Urothelium cell line (cell line): Measurements from ENCODE around the gene PITHD1.
"Not testable (repeated sequence)": the region's sequence is repeated elsewhere in the genome, so short reads cannot be mapped to it uniquely, and the experiment has no call there.

Experiments used
- DNase-seq: peaks from one replicate; pipeline ENCODE4 v3.0.0; 2011; ENCODE audit warnings: low spot score, mixed read lengths
- FAIRE-seq: peaks from 2 replicates; lab custom pipeline; 2011; peaks lifted over from hg19 to GRCh38; lab: Jason Lieb, UNC

Gene PITHD1

DNA sequence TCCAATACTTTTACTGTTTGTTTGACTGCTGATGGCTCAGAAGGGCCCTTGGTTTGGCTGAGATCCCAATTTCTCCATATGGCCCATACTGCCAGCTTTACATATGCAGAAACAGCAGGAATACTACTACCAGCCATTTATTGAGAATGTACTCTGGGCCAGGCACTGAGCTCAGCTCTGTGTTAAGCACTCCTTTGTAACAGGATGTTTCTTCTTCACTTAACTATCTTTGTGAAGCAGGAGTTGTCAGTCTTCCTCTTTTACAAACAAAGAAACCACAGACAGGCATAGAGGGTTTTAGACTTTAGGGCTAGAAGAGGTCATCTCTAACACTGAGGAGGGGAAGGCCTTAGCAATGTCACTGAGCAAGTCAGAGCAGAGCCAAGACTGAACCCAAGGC lies 38.7 kb downstream of the PITHD1 start:
- FAIRE-seq (no peak), DNase-seq (no peak)

DNA sequence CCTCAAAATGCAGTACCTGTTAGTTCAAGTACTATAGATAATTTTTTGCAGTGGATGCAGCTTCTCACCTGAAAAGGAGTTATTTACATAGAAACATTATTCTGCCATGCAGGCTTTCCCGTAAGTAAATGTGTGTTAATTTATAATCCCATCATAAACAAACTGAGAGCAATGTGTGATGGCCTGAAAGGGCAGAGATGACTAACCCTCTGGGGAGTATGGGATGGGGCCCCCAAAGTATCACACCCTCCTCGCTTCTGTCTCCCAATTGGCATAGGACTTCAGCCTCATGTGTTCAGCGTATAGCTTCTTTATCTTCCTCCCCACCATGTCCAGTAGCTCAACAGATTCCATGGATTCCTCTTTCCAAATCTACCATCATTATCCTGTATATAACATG lies 39.4 kb downstream of the PITHD1 start:
- no peak for DNase-seq
- no peak for FAIRE-seq

DNA sequence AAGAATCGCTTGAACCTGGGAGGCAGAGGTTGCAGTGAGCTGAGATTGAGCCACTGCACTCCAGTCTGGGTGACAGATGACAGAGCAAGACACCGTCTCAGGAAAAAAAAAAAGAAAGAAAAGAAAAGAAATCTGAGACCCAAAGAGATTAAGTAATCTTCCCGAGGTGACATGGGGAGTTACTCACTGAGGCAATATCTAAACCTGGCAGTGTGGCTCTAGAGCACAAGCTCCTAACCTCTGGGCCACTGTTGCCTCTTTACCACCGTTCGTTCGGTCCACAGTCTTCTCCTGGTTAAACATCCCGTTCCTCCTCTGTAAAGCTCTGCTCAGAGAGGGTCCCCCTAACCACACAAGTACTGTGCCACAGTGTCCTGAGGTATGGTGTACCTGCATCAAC lies 45.5 kb downstream of the PITHD1 start:
- DNase-seq, result no peak
- FAIRE-seq, result no peak

DNA sequence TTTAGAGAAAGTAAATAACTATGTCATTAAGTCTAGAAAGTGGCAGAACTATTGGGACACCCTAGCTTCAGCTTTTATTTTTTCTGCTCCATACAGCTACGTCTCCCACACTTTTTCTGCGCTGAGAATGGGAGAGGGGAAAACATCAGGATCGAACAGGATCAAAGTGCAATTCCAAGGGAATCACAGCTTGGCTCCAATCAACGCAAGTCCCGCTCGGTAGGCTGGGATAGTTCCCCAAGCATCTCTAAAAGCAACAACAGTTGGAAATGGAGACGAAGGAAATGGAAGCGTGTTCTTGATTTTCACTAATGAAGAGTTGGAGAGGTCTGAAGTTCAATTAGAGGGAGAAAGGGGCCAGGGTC lies 46.5 kb downstream of the PITHD1 start:
- FAIRE-seq, result no peak
- no peak for DNase-seq

DNA sequence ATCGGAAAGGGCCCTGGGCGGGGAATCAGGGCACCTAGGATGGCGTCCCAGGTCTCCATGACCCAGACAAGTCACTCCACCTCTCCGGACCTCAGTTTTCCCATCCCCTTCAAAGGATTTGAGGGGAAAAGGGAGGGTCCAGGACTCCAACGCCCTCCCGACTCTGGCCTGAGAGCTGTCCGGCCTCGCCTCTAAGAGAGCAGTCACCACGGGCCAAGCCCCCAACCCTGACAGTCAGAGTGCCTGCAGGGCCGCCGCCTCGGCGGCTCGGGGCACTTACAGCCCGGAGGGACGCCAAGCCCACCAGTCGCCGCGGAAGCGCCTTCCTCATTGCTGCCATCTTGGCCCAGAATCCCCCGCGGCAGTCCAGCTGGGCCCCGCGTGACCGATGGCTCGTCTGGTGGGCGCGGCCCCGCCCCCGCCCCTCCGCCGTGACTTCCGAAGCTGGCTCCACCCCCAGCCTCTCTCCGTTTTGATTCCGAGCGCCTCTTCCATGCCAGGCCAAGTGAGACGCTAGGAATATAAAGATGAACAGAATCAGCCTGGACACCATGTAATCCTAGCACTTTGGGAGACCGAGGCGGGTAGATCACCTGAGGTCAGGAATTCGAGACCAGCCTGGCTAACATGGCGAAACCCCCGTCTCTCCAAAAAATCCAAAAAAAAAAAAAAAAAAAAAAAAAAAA lies 47.0 kb downstream of the PITHD1 start, which contains the start of gene HMGCL:
Gene HMGCL (minus strand): TSS at position 354 of the 686 bp plus-strand sequence. CDS start 14 bp downstream, at position 340.
- FAIRE-seq (no peak), DNase-seq (peak; percentile 95)

DNA sequence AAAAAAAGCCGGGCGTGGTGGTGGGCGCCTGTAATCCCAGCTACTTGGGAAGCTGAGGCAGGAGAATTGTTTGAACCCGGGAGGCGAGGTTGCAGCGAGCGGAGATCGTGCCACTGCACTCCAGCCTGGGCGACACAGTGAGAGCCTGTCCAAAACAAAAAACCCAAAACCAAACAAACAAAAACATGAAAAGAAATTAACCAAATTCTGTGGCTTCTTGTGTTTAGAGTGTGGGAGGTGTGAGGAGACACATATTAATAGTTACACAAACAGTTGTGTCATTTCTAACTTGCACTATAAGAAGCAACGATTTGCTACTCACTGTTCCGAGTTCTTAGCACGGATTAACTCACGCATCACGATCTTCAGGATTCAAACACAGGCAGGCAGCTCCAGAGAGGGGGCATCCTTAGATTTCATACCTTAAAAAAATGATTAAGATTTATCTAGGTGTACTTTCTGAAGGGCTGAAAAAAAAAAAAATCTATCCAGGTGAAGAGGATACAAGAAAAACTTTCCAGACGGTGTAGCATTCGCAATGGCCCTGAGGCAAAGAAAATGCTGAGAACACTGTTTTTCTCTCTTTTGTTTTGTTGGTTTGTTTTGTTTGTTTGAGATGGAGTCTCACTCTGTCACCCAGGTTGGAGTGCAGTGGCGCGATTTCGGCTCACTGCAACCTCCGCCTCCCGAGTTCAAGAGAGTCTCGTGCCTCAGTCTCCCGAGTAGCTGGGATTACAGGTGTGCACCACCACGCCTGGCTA lies 47.7 kb downstream of the PITHD1 start:
- no peak for FAIRE-seq
- DNase-seq, result no peak

DNA sequence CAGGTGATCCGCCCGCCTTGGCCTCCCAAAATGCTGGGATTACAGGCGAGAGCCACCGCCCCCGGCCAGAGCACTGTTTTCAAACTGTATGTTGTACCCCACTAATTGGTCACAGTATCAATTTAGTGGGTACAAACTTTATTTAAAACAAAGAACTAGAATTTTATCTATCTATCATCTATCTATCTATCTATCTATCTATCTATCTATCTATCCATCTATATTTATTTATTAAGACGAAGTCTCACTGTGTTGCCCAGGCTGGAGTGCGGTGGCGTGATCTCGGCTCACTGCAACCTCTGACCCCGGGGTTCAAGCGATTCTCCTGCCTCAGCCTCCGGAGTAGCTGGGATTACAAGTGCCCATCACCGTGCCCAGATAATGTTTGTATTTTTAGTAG lies 48.4 kb downstream of the PITHD1 start:
- not testable (repeated sequence) for FAIRE-seq, DNase-seq

DNA sequence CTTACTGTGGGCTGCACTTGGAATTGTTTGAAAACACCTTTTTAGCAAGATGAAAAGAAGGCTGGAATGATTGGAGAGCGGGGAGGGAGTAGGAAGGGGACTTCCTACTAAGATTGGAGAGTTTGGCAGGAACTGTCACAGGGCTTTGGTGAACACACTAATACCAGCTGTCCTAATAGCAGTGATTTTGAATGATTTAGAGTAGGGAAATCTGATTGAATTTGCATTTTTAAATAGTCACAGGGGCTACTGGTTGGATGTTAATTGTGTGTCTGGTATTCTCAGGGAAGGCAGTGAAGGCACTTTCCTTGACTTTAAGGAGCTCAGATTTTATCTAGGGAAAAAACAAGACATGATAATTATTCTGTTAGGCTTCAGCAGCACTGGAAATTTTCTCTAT lies 49.5 kb downstream of the PITHD1 start:
- DNase-seq, result no peak
- no peak for FAIRE-seq

DNA sequence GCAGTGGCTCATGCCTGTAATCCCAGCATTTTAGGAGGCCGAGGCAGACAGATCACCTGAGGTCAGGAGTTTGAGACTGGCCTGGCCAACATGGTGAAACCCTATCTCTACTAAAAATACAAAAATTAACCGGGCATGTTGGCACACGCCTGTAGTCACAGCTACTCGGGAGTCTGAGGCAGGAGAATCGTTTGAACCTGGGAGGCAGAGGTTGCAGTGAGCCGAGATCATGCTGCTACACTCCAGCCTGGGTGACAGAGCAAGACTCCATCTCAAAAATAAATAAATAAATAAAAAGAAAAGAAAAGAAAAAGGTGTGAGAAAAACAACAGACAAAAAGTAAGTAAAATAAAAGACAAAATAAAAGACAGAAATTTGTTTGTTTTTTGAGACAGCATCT lies 55.9 kb downstream of the PITHD1 start:
- FAIRE-seq, DNase-seq: not testable (repeated sequence)

DNA sequence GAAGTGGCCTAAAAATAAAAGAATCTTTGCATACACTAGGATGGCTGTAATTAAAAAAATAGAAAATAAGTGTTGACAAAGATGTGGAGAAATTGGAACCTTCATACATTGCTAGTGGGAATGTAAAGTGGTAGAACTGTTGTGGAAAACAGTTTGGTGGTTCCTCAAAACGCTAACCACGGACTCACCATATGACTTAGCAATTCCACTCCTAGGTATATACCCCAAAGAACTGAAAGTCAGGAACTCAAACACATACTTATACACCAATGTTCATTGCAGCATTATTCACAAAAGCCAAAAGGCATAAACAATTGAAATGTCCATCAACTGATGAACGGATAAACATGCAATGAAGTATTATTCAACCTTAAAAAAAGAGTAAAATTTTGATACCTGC lies 57.8 kb downstream of the PITHD1 start:
- no peak for DNase-seq
- FAIRE-seq, result no peak
